K562 (cell line): Measurements from ENCODE around the gene FAM187B. TPM values are rescaled to one million over a fixed set of nuclear protein-coding genes. Genes with fewer than 3 reads are reported as not detected.
A peak's percentile ranks its signal among the peaks of the same experiment; 100 is the strongest.

Source experiments
- ARID3B ChIP-seq: fragments of 250-450 bp; sonication (Bioruptor Pico); IDR thresholded peaks from 2 replicates; pipeline ENCODE4 v1.4.0; 2020; ENCODE audit warnings: borderline replicate concordance
- CBFA2T3 ChIP-seq: fragments of 450-650 bp; IDR thresholded peaks from 2 replicates; pipeline ENCODE4 v1.6.1; 2017
- CEBPB ChIP-seq: fragments of 450-650 bp; IDR thresholded peaks from 2 replicates; pipeline ENCODE4 v1.6.1; 2016; ENCODE audit warnings: missing genetic modification characterization, missing compliant biosample characterization
- E2F4 ChIP-seq: sonication (generic); formaldehyde crosslinking; IDR thresholded peaks from 2 replicates; pipeline ENCODE4 v1.8.0; 2022; ENCODE audit warnings: mild to moderate bottlenecking, low read depth, missing genetic modification reagents
- ERF ChIP-seq: fragments of 450-650 bp; formaldehyde crosslinking; IDR thresholded peaks from 2 replicates; pipeline ENCODE4 v1.4.0; 2020; ENCODE audit warnings: mild to moderate bottlenecking, mixed read lengths
- ESRRA ChIP-seq: fragments of 450-650 bp; IDR thresholded peaks from 2 replicates; pipeline ENCODE4 v1.6.1; 2014; ENCODE audit warnings: low read depth, mild to moderate bottlenecking, moderate library complexity, borderline replicate concordance
- FOSL1 ChIP-seq: fragments of 200-800 bp; sonication (Bioruptor generic); conservative IDR thresholded peaks from 2 replicates; pipeline ENCODE4 v1.6.1; 2016; ENCODE audit warnings: missing genetic modification characterization, missing compliant biosample characterization
- FOXK1 ChIP-seq: sonication (generic); formaldehyde crosslinking; IDR thresholded peaks from 2 replicates; pipeline ENCODE4 v1.8.0; 2022; ENCODE audit warnings: missing genetic modification reagents, mild to moderate bottlenecking, borderline replicate concordance
- GTF2E2 ChIP-seq: fragments of 200-800 bp; sonication (Bioruptor generic); IDR thresholded peaks from 2 replicates; pipeline ENCODE4 v1.6.1; 2016; ENCODE audit warnings: missing genetic modification characterization, missing compliant biosample characterization
- HLTF ChIP-seq: fragments of 450-650 bp; IDR thresholded peaks from 2 replicates; pipeline ENCODE4 v1.6.1; 2016
- HMG20B ChIP-seq: fragments of 250-450 bp; sonication (Bioruptor Pico); IDR thresholded peaks from 2 replicates; pipeline ENCODE4 v1.5.0; 2021; ENCODE audit warnings: mild to moderate bottlenecking
- HNRNPL ChIP-seq: fragments of 200-400 bp; formaldehyde crosslinking; IDR thresholded peaks from 2 replicates; pipeline ENCODE4 v1.6.1; 2017; ENCODE audit warnings: low read depth, mild to moderate bottlenecking, low read length
- MEF2D ChIP-seq: conservative IDR thresholded peaks from 2 replicates; pipeline ENCODE4 v1.6.1; 2016; ENCODE audit warnings: low read depth, missing genetic modification characterization, missing compliant biosample characterization
- MTA1 ChIP-seq: fragments of 450-650 bp; IDR thresholded peaks from 2 replicates; pipeline ENCODE4 v1.6.1; 2017; ENCODE audit warnings: borderline replicate concordance
- PHF21A ChIP-seq: fragments of 450-650 bp; IDR thresholded peaks from 2 replicates; pipeline ENCODE4 v1.6.1; 2017; ENCODE audit warnings: low read depth, borderline replicate concordance
- POLR2G ChIP-seq: fragments of 200-400 bp; formaldehyde crosslinking; IDR thresholded peaks from 2 replicates; pipeline ENCODE4 v1.6.1; 2017; ENCODE audit warnings: low read depth, mild to moderate bottlenecking, antibody characterized with exemption, low read length, moderate library complexity
- POU5F1 ChIP-seq: fragments of 150-350 bp; IDR thresholded peaks from 2 replicates; pipeline ENCODE4 v1.6.1; 2014; ENCODE audit warnings: borderline replicate concordance, low read length, low read depth, mild to moderate bottlenecking; ENCODE audit not compliant: partially characterized antibody
- SMC3 ChIP-seq: conservative IDR thresholded peaks from 2 replicates; pipeline ENCODE4 v1.6.1; 2011; ENCODE audit warnings: low read depth, low read length, improper control_type of control experiment; ENCODE audit not compliant: insufficient read depth
- ZFX ChIP-seq: sonication (generic); formaldehyde crosslinking; IDR thresholded peaks from 2 replicates; pipeline ENCODE4 v1.8.0; 2022; ENCODE audit warnings: mild to moderate bottlenecking, missing genetic modification reagents, moderate library complexity
- ZNF324 ChIP-seq: fragments of 250-450 bp; sonication (Bioruptor Pico); IDR thresholded peaks from 2 replicates; pipeline ENCODE4 v1.4.0; 2020; ENCODE audit warnings: mild to moderate bottlenecking
- ZNF41 ChIP-seq: fragments of 250-450 bp; sonication (Bioruptor Pico); conservative IDR thresholded peaks from 2 replicates; pipeline ENCODE4 v1.4.0; 2020; ENCODE audit warnings: mild to moderate bottlenecking
- ZNF707 ChIP-seq: fragments of 250-450 bp; sonication (Bioruptor Pico); conservative IDR thresholded peaks from 2 replicates; pipeline ENCODE4 v1.8.0; 2022; ENCODE audit warnings: inconsistent platforms, mild to moderate bottlenecking, moderate library complexity
- polyA plus RNA-seq, 8 experiments: library from polyadenylated mRNA; depleted of rRNA in 4 of 8; stranded (reverse) in 5 of 8; unstranded in 3 of 8; fragments of >200 nt; fragmentation: Nextera tagmentation in 2 of 8; fragmentation: Illumina TruSeq in 1 of 8; extraction: Ambion mirVana in 2 of 8; extraction: Trizol in 1 of 8; gene quantifications; 2 replicates each; pipeline versions ENCODE4 v1.2.1 to v1.2.3, GENCODE V29; 2011 to 2014; ENCODE audit warnings: inconsistent platforms in 1 of 8, missing spikeins in 1 of 8
- total RNA-seq, 7 experiments: library from RNA; depleted of rRNA in 6 of 7; stranded (reverse); fragments of >200 nt in 6 of 7; fragmentation: Illumina TruSeq in 2 of 7; extraction: Trizol in 2 of 7; gene quantifications; 2 replicates each; pipeline versions ENCODE4 v1.2.1 to v1.2.3, GENCODE V29; 2011 to 2021; ENCODE audit warnings: low replicate concordance in 1 of 7
- TF ChIP-seq, protein P1 (sequence below): sonication (generic); formaldehyde crosslinking; IDR thresholded peaks from 2 replicates; pipeline ENCODE4 v1.8.1; 2023; ENCODE audit warnings: mild to moderate bottlenecking, missing genetic modification reagents
- TF ChIP-seq, protein P2 (sequence below): fragments of 250-450 bp; sonication (Bioruptor Pico); IDR thresholded peaks from 2 replicates; pipeline ENCODE4 v1.4.0; 2020; ENCODE audit warnings: mild to moderate bottlenecking, moderate library complexity

Gene FAM187B
- total and polyA plus RNA-seq, 9 of the 15 experiments (the other 6 are each of a cell fraction or from before 2014, with no cell fraction given) = 0.04 to 0.09 TPM; not detected in 7

GRCh38 chr19:35269438-35270117 is 41.0 kb upstream of the FAM187B start (continued):
- TF ChIP-seq MTA1 (no peak), PHF21A (no peak), ZFX (peak; percentile 79), HMG20B (CRISPR knock-in tag) (no peak), FOXK1 (CRISPR knock-in tag) (peak; percentile 54; the same call in 1 of the 2 replicates), SMC3 (peak; percentile 66), MEF2D (tag) (no peak), ZNF324 (CRISPR knock-in tag) (no peak), E2F4 (CRISPR knock-in tag) (no peak), ERF (CRISPR knock-in tag) (0 out of 2 replicates have a peak, but pooled peaks have one; percentile 25), ARID3B (CRISPR knock-in tag) (no peak), POLR2G (peak; percentile 82), ZNF707 (CRISPR knock-in tag) (no peak), FOSL1 (tag) (no peak), ZNF41 (no peak), GTF2E2 (tag) (no peak), ESRRA (peak; percentile 48; the same call in 1 of the 2 replicates), CEBPB (tag) (no peak), HNRNPL (peak; percentile 74; the same call in 1 of the 2 replicates), HLTF (no peak), CBFA2T3 (peak; percentile 47), POU5F1 (no peak)
- TF ChIP-seq, protein P1, sequence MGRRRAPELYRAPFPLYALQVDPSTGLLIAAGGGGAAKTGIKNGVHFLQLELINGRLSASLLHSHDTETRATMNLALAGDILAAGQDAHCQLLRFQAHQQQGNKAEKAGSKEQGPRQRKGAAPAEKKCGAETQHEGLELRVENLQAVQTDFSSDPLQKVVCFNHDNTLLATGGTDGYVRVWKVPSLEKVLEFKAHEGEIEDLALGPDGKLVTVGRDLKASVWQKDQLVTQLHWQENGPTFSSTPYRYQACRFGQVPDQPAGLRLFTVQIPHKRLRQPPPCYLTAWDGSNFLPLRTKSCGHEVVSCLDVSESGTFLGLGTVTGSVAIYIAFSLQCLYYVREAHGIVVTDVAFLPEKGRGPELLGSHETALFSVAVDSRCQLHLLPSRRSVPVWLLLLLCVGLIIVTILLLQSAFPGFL (CRISPR knock-in tag) = no peak
- TF ChIP-seq, protein P2, sequence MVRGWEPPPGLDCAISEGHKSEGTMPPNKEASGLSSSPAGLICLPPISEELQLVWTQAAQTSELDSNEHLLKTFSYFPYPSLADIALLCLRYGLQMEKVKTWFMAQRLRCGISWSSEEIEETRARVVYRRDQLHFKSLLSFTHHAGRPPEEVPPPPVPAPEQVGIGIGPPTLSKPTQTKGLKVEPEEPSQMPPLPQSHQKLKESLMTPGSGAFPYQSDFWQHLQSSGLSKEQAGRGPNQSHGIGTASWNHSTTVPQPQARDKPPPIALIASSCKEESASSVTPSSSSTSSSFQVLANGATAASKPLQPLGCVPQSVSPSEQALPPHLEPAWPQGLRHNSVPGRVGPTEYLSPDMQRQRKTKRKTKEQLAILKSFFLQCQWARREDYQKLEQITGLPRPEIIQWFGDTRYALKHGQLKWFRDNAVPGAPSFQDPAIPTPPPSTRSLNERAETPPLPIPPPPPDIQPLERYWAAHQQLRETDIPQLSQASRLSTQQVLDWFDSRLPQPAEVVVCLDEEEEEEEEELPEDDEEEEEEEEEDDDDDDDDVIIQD (CRISPR knock-in tag) = no peak
